ENCODE measurements around the gene EXOC4.

Gene EXOC4

DNA sequence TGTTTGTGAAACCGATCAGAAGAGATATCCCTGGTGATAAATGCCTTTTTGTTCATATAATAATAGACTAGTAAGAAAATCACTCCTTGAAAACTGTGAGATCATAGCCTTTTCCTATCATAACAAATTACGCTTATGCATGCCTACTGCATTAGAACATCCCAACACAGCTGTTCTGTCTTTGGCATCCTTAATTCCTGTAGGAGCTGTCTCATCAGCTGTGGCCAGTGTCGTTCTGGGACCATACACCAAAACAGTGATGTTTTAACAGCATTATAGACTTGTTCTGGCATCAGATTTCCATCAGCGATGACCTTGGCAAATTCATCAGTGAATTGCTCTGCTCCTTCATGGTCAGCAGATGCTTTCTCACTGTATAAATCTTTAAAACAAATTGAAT lies 450.7 kb downstream of the EXOC4 start:
- POLR2A ChIA-PET: no interaction called here
- TF ChIP-seq, protein P1, sequence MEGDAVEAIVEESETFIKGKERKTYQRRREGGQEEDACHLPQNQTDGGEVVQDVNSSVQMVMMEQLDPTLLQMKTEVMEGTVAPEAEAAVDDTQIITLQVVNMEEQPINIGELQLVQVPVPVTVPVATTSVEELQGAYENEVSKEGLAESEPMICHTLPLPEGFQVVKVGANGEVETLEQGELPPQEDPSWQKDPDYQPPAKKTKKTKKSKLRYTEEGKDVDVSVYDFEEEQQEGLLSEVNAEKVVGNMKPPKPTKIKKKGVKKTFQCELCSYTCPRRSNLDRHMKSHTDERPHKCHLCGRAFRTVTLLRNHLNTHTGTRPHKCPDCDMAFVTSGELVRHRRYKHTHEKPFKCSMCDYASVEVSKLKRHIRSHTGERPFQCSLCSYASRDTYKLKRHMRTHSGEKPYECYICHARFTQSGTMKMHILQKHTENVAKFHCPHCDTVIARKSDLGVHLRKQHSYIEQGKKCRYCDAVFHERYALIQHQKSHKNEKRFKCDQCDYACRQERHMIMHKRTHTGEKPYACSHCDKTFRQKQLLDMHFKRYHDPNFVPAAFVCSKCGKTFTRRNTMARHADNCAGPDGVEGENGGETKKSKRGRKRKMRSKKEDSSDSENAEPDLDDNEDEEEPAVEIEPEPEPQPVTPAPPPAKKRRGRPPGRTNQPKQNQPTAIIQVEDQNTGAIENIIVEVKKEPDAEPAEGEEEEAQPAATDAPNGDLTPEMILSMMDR (IDR thresholded peaks at IDR 0.05; ENCODE audit: control extremely low read depth, extremely low read depth, low read depth, missing control alignments): no peak
- CTCF ChIA-PET: no interaction called here
- no peak for DNase-seq (ENCODE audit: extremely low spot score)

DNA sequence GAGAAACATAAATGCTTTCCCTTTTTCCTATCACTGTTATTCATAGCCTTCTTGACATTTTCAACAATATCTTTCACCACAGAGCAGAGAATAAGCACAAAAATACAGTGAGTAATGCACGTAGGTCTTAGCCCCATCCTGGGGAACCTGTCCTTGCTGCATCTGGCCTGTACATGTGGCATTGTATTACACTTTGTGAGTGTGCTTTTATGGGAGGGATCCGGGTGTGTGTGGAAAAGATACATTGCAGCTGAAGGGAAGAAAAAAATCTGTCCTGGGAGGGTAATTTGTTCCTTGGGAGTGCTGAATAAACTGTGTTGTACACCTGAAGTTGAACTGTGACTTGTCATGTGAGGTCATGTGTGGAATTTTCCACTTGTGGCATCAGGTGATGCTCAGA lies 451.6 kb downstream of the EXOC4 start:
- POLR2A ChIA-PET: no interaction called here
- TF ChIP-seq, protein P1 (IDR thresholded peaks at IDR 0.05; ENCODE audit: control extremely low read depth, extremely low read depth, low read depth, missing control alignments): no peak
- DNase-seq (ENCODE audit: extremely low spot score): no peak
- CTCF ChIA-PET: no interaction called here

DNA sequence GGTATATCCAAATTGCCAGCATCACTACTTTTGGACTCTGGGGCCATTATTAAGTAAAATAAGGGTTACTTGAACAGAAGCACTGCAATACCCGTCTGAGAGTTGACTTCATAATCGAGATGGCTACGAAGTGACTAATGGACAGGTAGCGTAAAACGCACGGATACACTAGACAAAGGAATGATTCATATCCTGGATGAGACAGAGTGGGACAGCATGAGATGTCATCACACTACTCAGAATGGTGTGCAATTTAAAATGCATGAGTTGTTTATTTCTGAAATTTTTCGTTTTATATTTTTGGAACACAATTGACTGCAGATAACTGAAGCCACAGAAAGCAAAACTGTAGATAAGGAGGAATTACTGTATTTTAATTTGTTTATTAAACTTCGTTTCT lies 452.7 kb downstream of the EXOC4 start:
- DNase-seq (ENCODE audit: extremely low spot score): no peak
- ChIA-PET CTCF (no interaction called here), POLR2A (no interaction called here)
- TF ChIP-seq, protein P1 (IDR thresholded peaks at IDR 0.05; ENCODE audit: control extremely low read depth, extremely low read depth, low read depth, missing control alignments): no peak

DNA sequence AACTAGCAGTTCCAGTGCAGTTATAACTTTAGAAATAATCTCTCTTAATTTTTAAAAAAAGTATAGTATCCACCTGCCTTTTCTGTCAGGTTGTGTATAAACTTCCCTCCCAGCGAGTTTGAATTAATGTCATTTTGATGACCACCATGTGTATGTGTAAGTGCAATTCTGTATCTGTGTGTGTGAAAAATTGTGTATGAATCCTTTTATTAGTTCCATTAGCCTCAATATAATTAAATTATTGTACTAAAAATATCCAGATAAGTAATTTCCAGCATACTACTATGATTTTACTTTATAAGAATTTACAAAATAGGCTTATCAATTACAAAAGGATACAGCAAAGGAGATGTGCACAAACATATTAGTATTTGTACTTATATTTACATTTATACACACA lies 453.1 kb downstream of the EXOC4 start:
- POLR2A ChIA-PET: no interaction called here
- no peak for DNase-seq (ENCODE audit: extremely low spot score)
- CTCF ChIA-PET: no interaction called here
- TF ChIP-seq, protein P1 (IDR thresholded peaks at IDR 0.05; ENCODE audit: control extremely low read depth, extremely low read depth, low read depth, missing control alignments): no peak

DNA sequence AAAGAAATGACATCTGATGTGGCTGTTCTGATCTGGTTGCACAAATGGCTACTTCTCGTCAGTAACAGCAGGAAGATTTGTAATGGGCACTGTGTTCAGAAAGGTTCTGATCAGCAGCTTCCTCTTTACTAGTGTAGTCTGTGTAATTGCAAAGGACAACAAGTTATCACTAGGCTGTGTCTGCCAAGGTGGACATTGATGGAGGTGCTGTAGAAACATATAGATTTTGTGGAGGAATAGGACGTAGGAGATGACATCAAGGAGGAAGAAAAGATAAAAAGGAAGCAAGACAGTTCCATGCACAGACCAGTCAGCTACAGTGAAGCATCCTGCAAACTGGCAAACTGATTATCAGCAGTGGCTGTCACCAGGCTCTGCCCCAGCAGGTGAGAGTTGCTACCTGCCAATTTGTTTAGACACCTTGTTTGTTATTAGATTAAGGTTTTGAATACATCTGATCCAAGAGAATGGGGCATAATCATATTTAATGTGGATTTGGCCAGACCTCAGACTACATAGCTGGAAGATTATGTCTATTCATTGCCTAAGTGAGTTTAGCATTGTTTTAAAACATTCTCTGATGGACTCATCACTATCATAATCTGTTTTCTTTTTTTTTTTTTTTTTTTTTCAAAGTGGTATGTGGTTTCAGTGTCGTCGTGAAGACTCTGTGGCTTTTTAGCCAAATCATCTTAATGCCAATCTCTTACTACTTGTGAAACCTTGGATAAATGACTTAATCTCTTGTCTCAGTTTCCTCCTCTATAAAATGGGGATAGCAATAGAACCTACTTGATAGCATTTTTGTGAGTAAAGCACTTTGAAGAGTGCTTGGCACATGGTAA lies 456.4 kb downstream of the EXOC4 start:
- ChIA-PET CTCF (interaction anchor here (1.0 to 1.7 kb wide), 2 partner anchors 9 to 44 kb away, joined by 3 to 7 read pairs; no protein-coding TSS in a partner anchor), POLR2A (no interaction called here)
- TF ChIP-seq, protein P1 (IDR thresholded peaks at IDR 0.05; ENCODE audit: control extremely low read depth, extremely low read depth, low read depth, missing control alignments): no peak
- DNase-seq (ENCODE audit: extremely low spot score): no peak

DNA sequence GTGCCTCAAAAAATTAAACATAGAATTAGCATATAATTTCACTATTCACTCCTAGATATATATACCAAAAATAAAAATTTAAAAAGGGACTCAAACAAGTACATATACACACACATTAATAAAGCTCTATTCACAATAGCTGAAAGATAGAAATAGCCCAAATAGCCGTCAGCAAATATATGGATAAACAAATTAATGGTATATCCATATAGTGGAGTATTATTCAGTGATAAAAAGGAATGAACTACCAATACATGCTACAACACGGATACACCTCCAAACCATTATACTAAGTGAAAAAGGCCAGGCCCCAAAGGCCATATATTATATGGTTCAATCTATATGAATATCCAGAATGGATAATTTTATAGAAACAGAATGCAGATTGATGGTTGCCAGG lies 459.7 kb downstream of the EXOC4 start:
- ChIA-PET POLR2A (no interaction called here), CTCF (interaction anchor here (0.7 to 1.1 kb wide), 2 partner anchors 8 to 30 kb away, joined by 3 read pairs; no protein-coding TSS in a partner anchor)
- no peak for DNase-seq (ENCODE audit: extremely low spot score)
- TF ChIP-seq, protein P1 (IDR thresholded peaks at IDR 0.05; ENCODE audit: control extremely low read depth, extremely low read depth, low read depth, missing control alignments): no peak

Measured in GM10248 (cell line).